RPMI7951 (cell line): ENCODE data around the gene LMLN. TPM values are rescaled to one million over a fixed set of nuclear protein-coding genes. Genes with fewer than 3 reads are reported as not detected.
"Not testable (repeated sequence)": the region's sequence is repeated elsewhere in the genome, so short reads cannot be mapped to it uniquely, and the experiment has no call there.

Source experiments
- DNase-seq: peaks from one replicate; pipeline ENCODE4 v3.0.0-alpha.2; 2012; ENCODE audit warnings: low read depth
- total RNA-seq: library from RNA; depleted of rRNA; stranded (reverse); fragments of >200 nt; shearing (Covaris generic); gene quantifications from 2 replicates; pipeline ENCODE4 v1.2.3, GENCODE V29; 2014

Gene LMLN
- total RNA-seq, 1 experiment from 2014 or later, result 4.4 TPM

DNA sequence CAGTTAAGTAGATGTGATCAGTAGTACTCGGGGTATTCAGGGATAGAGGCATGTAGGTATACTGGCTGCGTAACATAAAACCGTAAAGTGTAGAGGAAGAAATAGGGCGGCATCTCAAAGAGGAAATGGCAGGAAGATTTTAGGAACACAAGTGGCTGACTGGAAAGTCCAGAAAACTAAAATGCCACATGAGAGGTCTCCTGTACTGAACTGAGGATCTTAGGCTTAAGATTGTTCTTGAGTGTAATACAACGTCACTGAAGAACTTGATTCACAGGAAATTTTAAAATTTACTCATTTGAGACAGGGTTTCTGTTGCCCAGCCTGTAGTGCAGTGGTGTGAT lies 2.3 kb upstream of the LMLN start:
- no peak for DNase-seq

DNA sequence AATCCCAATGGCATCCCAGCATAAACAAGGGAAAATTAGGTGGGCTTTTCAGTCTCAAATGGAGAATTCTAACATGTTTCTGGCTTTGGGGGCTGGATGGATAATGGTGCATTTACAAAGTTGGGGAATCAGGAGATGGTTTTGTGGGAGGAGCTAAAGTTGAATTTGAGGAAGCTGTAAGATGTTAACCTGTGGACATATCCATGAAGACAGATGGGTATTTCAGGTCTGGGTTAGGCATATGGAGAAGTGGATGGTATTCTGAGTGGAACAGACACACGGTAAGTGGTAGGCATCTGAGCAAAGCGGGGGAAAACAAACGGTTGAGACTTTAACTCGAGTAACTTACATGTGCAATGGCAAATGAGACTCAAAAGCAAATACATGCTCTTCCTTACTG lies 1.7 kb upstream of the LMLN start:
- DNase-seq, result no peak

DNA sequence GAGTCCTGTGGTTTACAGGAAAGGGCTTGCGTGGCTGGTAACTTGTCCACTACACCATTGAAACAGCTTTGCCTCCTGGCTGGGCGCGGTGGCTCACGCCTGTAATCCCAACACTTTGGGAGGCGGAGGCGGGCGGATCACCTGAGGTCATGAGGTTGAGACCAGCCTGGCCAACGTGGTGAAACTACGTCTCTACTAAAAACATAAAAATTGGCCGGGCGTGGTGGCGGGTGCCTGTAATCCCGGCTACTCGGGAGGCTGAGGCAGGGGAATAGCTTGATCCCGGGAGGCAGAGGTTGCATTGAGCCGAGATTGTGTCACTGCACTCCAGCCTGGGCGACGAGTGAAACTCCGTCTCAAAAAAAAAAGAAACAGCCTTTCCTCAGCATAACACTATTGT lies 1.2 kb upstream of the LMLN start:
- not testable (repeated sequence) for DNase-seq

DNA sequence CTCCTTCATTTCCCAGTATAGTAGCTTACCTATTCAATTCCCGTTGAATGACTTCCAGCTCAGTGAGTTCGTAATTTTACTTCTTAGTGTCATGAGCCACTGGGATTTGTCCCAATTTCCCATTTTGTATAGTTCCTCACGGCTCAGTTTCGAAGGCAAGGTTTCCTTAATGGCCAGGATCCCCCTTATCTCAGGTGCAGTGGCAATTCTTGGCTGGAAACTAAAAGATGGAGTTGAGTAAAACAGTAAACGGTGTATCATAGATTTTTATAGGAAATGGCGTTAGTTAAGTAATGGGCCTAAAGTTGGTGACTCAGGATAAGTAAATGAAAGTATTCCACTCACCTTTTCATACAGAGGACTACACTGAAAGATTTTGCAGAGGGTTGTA lies 522 bp upstream of the LMLN start:
- DNase-seq, result no peak

DNA sequence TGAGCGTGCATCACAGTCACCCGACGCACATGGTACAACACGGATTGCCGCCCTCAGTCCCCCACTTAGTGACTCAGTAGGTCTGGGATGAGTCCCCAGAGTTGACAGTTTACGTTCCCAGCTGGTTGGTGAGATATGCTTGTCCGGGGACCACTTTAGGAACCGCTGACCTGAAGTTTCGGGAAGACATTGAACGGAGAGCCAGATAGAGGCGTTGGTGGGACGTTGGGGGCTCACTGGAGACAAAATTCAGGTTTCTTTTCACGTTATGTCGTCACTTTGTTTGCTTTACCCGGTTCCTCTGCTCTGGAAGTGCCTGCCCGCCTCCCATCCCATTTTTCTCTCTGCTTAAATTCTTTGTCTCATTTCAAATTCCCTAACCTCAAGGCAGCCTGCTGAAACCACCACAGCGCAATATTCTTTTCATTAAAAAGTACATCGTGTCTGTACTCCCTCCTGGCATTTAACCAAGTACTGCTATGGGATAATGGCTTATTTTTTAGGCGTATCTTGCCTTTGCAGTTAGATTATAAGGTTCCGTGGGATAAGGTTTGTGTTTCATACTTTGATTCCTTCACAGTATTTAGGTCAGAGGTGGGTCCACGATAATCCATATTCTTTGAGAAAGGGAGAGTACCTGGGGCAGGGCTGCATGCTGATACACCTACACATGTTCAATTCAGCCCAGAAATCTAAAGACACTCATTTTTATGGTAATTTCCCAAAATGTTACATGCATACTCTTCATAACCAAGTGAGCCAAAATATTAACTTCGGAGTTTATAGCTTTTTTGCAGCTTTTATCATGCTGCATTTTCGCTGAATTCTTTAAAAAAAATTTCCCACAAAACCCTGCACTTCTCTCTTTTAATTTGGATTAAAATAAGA lies 921 bp downstream of the LMLN start:
- DNase-seq, result peak; percentile 73

DNA sequence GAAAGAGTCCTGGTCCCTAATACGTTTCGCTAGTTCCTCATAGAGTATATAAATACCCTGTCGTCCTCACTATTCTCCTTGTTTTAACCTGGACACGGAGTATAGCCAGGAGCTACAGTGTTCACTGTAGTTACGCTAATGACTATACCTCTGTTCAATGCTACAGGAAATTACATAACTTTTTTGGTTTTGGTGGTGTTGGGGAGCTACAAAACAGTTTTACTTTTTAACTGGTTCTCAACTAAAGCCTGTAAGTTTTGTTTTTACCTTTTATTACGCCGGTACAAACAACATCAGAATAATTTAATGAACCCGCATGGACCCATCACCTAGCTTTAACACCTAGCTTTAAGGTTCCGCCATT lies 1.5 kb downstream of the LMLN start:
- DNase-seq, result no peak

DNA sequence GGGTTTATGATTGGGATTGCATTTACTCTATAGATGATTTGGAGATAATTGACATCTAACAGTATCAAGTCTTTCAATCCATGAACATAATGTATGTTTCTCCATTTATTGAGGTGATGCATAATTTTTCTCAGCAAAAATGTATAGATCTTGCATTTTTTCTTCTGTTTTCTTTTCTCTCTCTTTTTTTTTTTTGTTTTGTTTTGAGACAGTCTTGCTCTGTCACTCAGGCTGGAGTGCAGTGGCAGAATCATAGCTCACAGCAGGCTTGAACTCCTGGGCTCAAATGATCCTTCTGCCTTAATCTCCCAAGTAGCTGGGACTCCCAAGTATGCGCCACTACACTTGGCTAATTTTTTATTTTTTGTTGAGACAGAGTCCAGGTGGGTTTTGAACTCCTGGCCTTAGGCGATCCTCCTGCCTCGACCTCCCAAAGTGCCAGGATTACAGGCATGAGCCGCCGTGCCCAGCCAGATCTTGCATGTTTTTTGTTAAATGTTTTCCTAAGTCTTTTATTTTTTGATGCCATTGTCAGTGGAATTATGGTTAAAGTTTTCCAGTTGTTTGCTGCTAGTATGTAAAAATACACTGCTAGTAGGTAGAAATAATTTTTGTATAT lies 3.1 kb downstream of the LMLN start:
- DNase-seq, result no peak

DNA sequence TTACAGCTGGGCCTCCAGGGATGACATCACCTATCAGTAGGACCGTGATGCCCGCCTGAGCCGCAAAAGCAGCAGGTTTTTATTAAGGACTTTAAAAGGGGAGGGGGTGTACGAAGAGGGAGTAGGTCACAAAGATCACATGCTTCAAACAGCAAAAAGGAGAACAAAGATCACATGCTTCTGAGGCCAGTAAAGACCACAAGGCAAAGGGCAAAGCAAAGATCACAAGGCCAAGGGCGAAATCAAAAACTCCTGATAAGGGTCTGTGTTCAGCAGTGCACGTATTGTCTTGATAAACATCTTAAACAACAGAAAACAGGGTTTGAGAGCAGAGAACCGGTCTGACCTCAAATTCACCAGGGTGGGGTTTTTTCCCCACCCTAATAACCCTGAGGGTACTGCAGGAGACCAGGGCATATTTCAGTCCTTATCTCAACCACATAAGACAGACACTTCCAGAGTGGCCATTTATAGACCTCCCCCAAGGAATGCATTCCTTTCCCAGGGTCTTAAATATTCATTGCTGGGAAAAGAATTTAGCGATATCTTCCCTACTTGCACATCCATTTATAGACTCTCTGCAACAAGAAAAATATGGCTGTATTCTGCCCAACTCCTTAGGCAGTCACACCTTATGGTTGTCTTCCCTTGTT lies 7.4 kb downstream of the LMLN start:
- DNase-seq, result not testable (repeated sequence)

DNA sequence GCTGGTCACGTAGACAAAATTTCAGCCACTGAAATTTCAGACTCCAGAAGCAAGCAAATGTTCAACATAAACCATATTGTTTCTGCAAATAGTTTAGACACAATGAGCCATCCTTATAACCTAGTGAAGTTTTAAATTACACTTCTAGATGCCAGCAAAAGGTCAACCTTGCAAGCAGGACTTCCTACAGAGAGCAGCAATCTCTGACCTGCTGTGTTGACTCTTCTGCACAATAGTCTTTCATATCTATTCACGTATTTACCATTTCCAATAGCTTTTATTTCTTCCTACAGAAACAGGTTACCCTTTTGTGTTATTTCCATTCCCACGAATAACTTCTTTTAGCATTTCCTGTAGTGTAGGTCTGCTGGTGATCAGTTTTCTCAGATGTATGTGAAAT lies 10.6 kb downstream of the LMLN start:
- DNase-seq, result no peak

DNA sequence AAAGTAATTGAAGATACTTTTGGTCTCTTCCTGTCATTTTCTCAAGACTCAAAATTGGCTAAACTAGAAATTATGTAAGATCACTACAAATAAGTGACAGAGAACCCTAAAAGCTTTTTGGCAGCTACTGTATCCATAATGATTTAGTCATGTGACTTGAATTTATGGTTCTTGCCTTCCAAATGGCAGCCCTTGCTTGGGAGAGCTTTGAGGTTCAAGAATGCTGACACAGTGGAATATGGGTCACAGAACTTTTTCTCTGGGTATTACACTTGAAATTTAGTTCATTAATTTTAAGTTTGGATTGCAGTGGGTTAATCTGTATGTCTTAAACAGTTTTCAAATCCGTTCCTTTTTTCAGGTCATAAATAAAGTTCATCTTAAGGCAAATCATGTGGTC lies 14.0 kb downstream of the LMLN start:
- DNase-seq, result no peak

DNA sequence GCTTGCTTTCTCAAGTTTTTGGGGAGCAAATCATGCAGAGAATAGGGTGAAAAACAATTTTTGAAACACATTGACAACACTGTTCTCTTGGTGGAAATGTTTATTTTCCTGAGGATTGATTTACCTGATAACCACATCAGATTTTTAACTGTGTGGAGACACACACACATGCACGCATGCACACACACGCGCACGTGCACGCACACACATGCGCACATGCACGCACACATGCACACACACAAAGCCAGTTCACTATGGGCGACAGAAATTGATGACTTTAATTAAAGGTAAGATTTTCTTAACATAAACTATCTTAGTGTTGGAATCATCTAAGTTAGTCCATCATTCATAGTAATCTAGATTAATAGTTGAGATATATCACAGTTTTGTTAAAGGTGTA lies 15.3 kb downstream of the LMLN start:
- DNase-seq, result no peak

DNA sequence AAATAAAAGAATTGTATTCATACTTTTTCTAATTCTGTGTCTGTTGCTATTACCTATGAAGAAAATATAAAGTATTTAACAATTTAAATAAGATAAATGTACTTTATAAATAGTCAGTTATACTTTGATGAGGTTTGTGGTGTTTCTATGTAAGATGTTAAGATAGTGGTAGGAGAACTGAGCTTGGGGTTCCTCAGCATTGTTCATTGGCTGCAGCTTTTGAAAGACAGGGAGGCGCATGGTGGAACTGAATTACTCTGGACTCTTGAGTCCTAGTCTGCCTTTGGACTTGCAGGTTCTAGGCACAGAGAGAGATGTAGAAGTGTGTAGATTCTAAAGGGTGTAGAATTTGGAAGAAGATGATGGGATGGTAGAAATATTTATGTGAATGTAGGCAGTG lies 23.1 kb downstream of the LMLN start:
- DNase-seq, result no peak

DNA sequence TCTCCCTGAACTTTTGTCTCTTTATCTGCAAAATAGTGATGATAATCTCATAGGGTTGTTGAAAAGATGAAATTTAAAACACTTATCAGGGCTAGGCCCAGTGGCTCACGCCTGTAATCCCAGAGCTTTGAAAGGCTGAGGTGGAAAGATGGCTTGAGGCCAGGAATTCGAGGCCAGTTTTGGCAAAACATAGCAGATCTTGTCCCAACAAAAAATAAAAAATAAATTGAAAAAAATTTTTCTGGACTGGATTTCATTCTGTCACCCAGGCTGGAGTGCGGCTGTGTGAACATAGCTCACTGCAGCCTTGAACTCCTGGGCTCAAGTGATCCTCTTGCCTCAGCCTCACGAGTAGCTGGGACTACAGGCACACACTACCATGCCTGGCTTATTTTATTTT lies 29.6 kb downstream of the LMLN start:
- DNase-seq, result no peak

DNA sequence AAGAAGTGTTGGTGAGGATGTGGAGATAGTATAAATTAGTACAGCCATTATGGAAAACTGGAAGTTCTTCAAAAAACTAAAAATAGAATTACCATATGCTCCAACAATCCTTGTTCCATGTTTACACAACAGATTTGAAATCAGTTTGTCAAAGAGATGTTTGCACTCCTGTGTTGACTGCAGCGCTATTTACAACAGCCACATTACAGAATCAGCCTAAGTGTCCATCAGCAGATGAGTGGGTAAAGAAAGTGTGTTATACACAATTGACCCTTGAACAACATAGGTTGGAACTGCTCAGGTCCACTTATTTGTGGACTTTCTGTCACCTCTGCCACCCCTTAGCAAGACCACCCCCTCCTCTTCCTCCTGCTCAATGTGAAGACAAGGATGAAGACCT lies 34.7 kb downstream of the LMLN start:
- DNase-seq, result no peak

DNA sequence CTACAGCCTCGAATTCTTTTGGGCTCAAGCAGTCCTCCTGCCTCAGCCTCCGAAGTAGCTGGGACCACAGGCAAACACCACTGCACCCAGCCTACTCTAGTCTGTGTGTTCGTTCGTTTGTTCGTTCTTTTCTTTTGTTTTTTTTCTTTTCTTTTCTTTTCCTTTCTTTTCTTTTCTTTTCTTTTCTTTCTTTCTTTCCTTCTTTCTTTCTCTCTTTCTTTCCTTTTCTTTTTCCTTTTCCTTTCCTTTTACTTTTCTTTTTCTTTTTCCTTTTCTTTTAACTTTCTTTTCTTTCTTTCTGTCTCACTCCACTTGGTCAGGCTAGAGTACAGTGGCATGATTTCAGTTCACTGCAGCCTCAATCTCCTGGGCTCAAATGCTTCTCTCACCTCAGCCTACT lies 36.8 kb downstream of the LMLN start:
- no peak for DNase-seq

DNA sequence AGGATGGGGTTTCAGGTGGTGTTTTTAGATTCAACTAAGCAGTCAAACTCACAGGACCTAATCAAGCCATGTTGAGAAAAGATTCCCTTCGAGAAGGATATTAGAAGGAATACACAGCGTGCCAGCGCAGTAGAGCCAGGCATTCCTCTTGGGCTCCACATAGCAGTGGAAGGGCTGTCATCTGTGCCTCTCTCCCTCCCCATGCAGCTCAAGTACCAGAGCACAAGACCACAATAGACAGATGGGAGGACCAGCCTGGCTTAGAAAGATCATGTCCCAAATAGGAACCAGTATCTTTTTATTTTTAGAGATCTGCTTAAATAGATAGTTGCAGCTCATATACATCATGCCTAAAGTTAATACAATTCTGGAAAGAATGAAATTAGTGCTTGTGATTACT lies 37.9 kb downstream of the LMLN start:
- DNase-seq, result no peak

DNA sequence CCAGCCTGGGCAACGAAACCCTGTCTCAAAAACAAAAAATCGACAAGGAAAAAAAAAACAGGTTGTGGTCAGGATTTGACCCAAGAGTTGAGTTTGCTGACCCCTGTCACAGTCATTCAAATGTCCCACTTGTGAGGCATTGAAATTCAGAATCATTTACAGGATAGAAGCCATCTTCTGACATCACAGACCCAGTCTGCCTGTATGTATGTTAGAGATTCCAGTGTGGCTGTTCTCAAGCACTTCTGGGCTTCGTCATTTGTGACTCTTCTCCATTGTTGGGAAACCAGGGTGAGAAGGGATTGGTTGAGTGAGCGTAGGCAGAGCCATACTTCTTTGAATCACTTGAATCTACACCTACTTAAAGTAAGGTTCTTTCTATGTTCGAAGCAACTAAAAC lies 57.1 kb downstream of the LMLN start:
- no peak for DNase-seq

DNA sequence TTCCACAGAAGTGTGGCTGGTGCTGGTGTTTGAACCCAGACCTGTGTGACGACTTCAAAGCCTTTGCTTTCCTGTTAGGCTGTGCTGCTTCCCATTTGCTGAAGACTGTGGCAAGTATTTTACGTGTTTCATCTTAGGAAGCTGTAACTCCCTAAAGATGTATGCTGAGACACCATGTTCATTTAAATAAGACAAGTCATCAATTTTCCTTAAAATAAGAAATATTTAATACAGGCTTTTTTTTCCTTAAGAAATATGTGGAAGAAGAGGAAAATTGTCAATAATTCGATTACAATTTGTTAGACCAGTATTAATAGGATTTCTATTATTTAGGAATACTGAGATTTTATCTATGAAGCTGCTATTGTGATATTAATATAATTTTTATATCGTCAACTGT lies 58.4 kb downstream of the LMLN start:
- no peak for DNase-seq

DNA sequence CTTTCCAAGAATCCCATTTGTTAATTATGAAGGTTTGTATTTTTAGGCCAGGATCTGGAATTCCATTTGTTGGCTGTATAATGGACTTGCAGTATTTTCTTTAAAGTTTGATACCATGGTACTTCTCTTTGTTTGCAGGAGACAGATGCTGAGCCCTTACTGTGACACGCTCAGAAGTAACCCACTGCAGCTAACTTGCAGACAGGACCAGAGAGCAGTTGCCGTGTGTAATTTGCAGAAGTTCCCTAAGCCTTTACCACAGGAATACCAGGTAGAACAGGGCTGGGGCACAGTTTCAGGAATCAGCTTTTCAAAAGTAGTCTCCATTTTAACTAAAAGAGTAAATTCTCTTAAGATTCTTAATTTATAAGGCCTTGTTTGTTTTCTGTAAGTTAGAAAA lies 59.1 kb downstream of the LMLN start:
- DNase-seq, result no peak

DNA sequence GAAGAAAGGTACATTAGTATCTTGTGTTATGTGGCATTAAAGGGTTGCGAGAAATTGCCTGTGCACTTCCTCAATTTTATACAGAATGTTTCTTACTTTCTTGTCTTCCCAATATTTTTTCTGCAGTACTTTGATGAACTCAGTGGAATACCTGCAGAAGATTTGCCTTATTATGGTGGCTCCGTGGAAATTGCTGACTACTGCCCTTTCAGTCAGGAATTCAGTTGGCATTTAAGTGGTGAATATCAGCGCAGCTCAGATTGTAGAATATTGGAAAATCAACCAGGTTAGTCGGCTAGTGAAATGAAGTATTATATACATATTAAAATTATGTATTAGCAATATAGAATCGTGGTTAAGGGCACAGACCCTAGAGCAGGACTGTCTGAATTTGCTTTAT lies 61.3 kb downstream of the LMLN start:
- DNase-seq, result no peak

DNA sequence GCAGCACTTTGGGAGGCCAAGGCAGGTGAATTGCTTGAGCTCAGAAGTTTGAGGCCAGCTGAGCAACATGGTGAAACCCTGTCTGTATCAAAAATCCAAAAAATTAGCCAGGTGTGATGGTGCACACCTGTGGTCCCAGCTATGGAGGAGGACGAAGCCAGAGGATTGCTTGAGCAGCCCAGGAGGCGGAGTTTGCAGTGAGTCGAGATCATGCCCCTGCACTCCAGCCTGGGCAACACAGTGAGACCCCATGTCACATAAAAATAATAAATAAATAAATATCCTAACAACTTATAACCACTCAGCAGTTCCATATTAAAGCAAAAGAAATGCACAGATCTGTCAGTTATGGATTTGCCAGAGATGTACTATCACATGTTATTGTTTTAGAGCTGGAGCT lies 62.6 kb downstream of the LMLN start:
- DNase-seq, result no peak

DNA sequence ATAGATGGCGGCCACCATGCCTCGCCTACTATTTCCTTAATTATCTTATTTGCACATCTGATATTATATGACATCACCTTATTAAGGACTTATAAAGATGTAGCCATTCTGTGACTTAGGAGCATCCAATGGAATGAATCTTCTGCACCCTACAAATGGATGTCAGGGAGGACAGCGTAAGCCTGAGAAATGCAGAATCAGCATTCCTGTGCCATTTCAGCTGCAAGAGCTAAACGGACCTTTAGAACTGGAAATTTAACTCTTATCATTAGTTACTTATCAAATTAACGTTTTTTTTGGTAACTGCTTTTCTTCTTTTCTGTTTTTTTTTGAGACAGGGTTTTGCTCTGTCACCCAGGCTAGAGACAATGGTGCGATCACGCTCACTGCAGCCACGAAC lies 65.6 kb downstream of the LMLN start:
- DNase-seq, result no peak

DNA sequence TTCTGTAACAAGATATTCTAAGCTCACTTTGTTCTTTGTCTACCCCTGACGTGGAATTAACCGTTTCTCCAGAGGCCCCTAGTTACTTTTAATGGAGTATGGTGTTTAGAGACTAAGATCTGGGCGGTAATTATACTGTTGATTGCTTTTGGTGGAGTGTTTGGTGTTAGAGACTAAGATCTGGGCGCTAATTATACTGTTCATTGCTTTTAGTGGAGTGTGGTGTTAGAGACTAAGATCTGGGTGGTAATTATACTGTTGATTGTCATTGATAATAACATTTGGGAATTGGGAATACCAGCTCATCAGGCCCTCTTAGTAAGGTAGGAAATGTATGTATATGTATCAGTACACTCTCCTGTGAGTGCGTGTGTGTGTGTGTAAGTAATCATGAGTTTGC lies 66.6 kb downstream of the LMLN start:
- no peak for DNase-seq
